Neural cell (in vitro differentiated cells): ENCODE results near the gene UQCRH. TPM values are rescaled to one million over a fixed set of nuclear protein-coding genes. Genes with fewer than 3 reads are reported as not detected.
"Not testable (repeated sequence)": the region's sequence is repeated elsewhere in the genome, so short reads cannot be mapped to it uniquely, and the experiment has no call there.

Experiments
- H2AFZ ChIP-seq: fragments of 200-600, 300-800 bp; sonication (generic), shearing (Covaris generic); 2 replicates; pipeline ENCODE4 v1.6.0; 2014; ENCODE audit warnings: low read depth, mild to moderate bottlenecking, antibody characterized with exemption, low read length, moderate library complexity
- H3F3A ChIP-seq: fragments of 200-600 bp; shearing (Covaris generic); 2 replicates; pipeline ENCODE4 v1.6.1; 2016; ENCODE audit warnings: mild to moderate bottlenecking, moderate library complexity, mixed read lengths, antibody characterized with exemption, low read length; ENCODE audit not compliant: insufficient read depth, poor library complexity, severe bottlenecking
- H3K27ac ChIP-seq: fragments of 200-600, 300-800 bp; sonication (generic), shearing (Covaris generic); 2 replicates; pipeline ENCODE4 v1.5.1; 2014; ENCODE audit warnings: mild to moderate bottlenecking, low read length, moderate library complexity
- H3K27me3 ChIP-seq: fragments of 300-800, 200-600 bp; sonication (generic), shearing (Covaris generic); 2 replicates; pipeline ENCODE4 v1.6.0; 2014; ENCODE audit warnings: mild to moderate bottlenecking, low read depth, low read length, moderate library complexity; ENCODE audit not compliant: insufficient read depth
- H3K36me3 ChIP-seq: fragments of 300-800, 200-600 bp; sonication (generic), shearing (Covaris generic); 2 replicates; pipeline ENCODE4 v1.5.1; 2014; ENCODE audit warnings: mild to moderate bottlenecking, antibody characterized with exemption, low read length, moderate library complexity; ENCODE audit not compliant: insufficient read depth
- H3K4me2 ChIP-seq: fragments of 300-800, 200-600 bp; sonication (generic), shearing (Covaris generic); 2 replicates; pipeline ENCODE4 v1.6.0; 2014; ENCODE audit warnings: mild to moderate bottlenecking, low read length
- H3K4me3 ChIP-seq: fragments of 300-800, 200-600 bp; sonication (generic), shearing (Covaris generic); 2 replicates; pipeline ENCODE4 v1.5.1; 2014; ENCODE audit warnings: mild to moderate bottlenecking, low read length, moderate library complexity
- H3K79me2 ChIP-seq: fragments of 200-600 bp; shearing (Covaris generic); replicated peaks from 2 replicates; pipeline ENCODE4 v1.6.0; 2014; ENCODE audit warnings: mild to moderate bottlenecking, low read length, moderate library complexity; ENCODE audit not compliant: insufficient read depth
- H3K9ac ChIP-seq: fragments of 300-800, 200-600 bp; sonication (generic), shearing (Covaris generic); 2 replicates; pipeline ENCODE4 v1.6.1; 2016; ENCODE audit warnings: mild to moderate bottlenecking, low read length, mixed read lengths
- H3K9me2 ChIP-seq: fragments of 200-600 bp; shearing (Covaris generic); 2 replicates; pipeline ENCODE4 v1.6.1; 2016; ENCODE audit warnings: mild to moderate bottlenecking, low read length, mixed read lengths; ENCODE audit not compliant: insufficient read depth
- H3K9me3 ChIP-seq: fragments of 200-600, 300-800 bp; sonication (generic), shearing (Covaris generic); 2 replicates; pipeline ENCODE4 v1.6.1; 2016; ENCODE audit warnings: mild to moderate bottlenecking, mixed run types, low read length, moderate library complexity, mixed read lengths
- H4K20me1 ChIP-seq: fragments of 200-600 bp; shearing (Covaris generic); 2 replicates; pipeline ENCODE4 v1.6.1; 2016; ENCODE audit warnings: mild to moderate bottlenecking, mixed run types; ENCODE audit not compliant: insufficient read depth
- EP300 ChIP-seq: fragments of 450-650 bp; conservative IDR thresholded peaks from 2 replicates; pipeline ENCODE4 v1.6.1; 2014; ENCODE audit warnings: antibody characterized with exemption, mild to moderate bottlenecking, moderate library complexity; ENCODE audit not compliant: poor library complexity, severe bottlenecking
- EZH2 ChIP-seq: fragments of 200-600, 300-800 bp; shearing (Covaris generic), sonication (generic); IDR thresholded peaks from 2 replicates; pipeline ENCODE4 v1.6.1; 2014; ENCODE audit warnings: antibody characterized with exemption, low read length, borderline replicate concordance, mild to moderate bottlenecking; ENCODE audit not compliant: insufficient read depth, poor library complexity, severe bottlenecking
- MXI1 ChIP-seq: fragments of 450-650 bp; conservative IDR thresholded peaks from 2 replicates; pipeline ENCODE4 v1.6.1; 2014; ENCODE audit warnings: antibody characterized with exemption, mild to moderate bottlenecking; ENCODE audit not compliant: poor library complexity, severe bottlenecking
- POLR2AphosphoS5 ChIP-seq: IDR thresholded peaks from 2 replicates; pipeline ENCODE4 v1.6.1; 2012
- RAD21 ChIP-seq: fragments of 450-650 bp; conservative IDR thresholded peaks from 2 replicates; pipeline ENCODE4 v1.6.1; 2014; ENCODE audit warnings: antibody characterized with exemption, mild to moderate bottlenecking, moderate library complexity
- SMC3 ChIP-seq: fragments of 450-650 bp; conservative IDR thresholded peaks from 2 replicates; pipeline ENCODE4 v1.6.1; 2014; ENCODE audit warnings: antibody characterized with exemption, mild to moderate bottlenecking, moderate library complexity; ENCODE audit not compliant: poor library complexity
- TAF1 ChIP-seq: IDR thresholded peaks from 2 replicates; pipeline ENCODE4 v1.6.1; 2012; ENCODE audit warnings: low read depth
- polyA plus RNA-seq: library from polyadenylated mRNA; depleted of rRNA; stranded (reverse); fragments of >200 nt; gene quantifications from 2 replicates; pipeline ENCODE4 v1.2.3, GENCODE V29; 2014
- TF ChIP-seq, protein P1 (sequence below): IDR thresholded peaks from 2 replicates; pipeline ENCODE4 v1.6.1; 2012; ENCODE audit warnings: borderline replicate concordance
- TF ChIP-seq, protein P2 (sequence below): fragments of 450-650 bp; IDR thresholded peaks from 2 replicates; pipeline ENCODE4 v1.5.1; 2014; ENCODE audit warnings: antibody characterized with exemption, mild to moderate bottlenecking, moderate library complexity; ENCODE audit not compliant: poor library complexity, severe bottlenecking

UQCRH gene
- polyA plus RNA-seq, 1 donor from 2014 or later: 1,272 TPM

DNA sequence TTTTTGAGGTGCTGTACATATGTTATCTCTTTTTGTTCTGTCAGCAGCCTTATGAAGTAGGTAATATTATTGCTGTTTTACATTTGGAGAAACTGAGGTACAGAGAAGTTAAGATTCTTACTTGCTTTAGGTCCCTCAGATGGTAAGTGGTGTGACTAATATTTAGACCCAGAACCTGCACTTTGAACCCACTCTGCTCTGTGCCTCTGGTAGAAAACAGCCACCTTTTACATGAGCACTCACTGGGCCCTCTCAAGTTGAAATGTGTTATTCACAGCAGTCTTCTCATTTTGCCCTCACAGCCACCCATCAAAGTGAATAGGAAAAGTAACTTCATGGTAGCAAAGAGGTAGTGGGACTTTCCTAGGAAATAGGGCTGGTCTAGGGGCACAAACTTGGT is 41.8 kb downstream of the UQCRH start:
- Histone ChIP-seq H3K9me3 (no peaks in the 10 kb centered on the region), H3K79me2 (no peaks in the 10 kb centered on the region), H3K9ac (no peak overlapping the region), H3K36me3 (no peaks in the 10 kb centered on the region), H2AFZ (no peak overlapping the region), H3F3A (no peaks in the 10 kb centered on the region), H3K9me2 (no peaks in the 10 kb centered on the region), H3K27ac (no peak overlapping the region), H4K20me1 (no peaks in the 10 kb centered on the region), H3K27me3 (no peaks in the 10 kb centered on the region), H3K4me2 (no peak overlapping the region), H3K4me3 (no peak overlapping the region)
- TF ChIP-seq EZH2: no peak

DNA sequence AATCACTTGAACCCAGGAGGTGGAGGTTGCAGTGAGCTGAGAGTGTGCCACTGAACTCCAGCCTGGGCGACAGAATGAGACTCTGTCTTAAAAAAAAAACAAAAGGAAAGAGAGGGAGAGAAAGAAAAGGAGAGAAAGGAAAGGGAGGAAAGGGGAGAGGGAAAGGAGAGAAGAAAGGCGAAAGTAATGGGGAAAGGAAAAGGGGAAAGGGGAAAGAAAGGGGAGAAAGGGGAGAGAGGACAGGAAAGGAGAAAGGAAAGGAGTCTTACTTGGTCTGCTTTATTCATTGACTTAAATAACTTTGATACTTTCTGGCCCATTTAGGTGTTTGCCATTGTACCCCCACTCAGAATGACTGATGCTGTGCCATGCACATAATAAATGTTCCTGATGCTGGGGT is 48.9 kb downstream of the UQCRH start:
- Histone ChIP-seq H3K9me2 (no peaks in the 10 kb centered on the region), H3K9me3 (no peaks in the 10 kb centered on the region), H3F3A (no peaks in the 10 kb centered on the region), H3K9ac (no peak overlapping the region), H4K20me1 (no peaks in the 10 kb centered on the region), H3K4me2 (no peak overlapping the region), H3K36me3 (peaks cover 4% of the 10 kb centered on the region), H3K27ac (no peak overlapping the region), H3K79me2 (no peaks in the 10 kb centered on the region), H2AFZ (no peak overlapping the region), H3K4me3 (no peak overlapping the region), H3K27me3 (no peaks in the 10 kb centered on the region)
- TF ChIP-seq POLR2AphosphoS5: no peak
- TF ChIP-seq TAF1: no peak
- TF ChIP-seq MXI1: no peak
- TF ChIP-seq, protein P1, sequence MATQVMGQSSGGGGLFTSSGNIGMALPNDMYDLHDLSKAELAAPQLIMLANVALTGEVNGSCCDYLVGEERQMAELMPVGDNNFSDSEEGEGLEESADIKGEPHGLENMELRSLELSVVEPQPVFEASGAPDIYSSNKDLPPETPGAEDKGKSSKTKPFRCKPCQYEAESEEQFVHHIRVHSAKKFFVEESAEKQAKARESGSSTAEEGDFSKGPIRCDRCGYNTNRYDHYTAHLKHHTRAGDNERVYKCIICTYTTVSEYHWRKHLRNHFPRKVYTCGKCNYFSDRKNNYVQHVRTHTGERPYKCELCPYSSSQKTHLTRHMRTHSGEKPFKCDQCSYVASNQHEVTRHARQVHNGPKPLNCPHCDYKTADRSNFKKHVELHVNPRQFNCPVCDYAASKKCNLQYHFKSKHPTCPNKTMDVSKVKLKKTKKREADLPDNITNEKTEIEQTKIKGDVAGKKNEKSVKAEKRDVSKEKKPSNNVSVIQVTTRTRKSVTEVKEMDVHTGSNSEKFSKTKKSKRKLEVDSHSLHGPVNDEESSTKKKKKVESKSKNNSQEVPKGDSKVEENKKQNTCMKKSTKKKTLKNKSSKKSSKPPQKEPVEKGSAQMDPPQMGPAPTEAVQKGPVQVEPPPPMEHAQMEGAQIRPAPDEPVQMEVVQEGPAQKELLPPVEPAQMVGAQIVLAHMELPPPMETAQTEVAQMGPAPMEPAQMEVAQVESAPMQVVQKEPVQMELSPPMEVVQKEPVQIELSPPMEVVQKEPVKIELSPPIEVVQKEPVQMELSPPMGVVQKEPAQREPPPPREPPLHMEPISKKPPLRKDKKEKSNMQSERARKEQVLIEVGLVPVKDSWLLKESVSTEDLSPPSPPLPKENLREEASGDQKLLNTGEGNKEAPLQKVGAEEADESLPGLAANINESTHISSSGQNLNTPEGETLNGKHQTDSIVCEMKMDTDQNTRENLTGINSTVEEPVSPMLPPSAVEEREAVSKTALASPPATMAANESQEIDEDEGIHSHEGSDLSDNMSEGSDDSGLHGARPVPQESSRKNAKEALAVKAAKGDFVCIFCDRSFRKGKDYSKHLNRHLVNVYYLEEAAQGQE: no peak
- TF ChIP-seq SMC3: no peak
- TF ChIP-seq, protein P2, sequence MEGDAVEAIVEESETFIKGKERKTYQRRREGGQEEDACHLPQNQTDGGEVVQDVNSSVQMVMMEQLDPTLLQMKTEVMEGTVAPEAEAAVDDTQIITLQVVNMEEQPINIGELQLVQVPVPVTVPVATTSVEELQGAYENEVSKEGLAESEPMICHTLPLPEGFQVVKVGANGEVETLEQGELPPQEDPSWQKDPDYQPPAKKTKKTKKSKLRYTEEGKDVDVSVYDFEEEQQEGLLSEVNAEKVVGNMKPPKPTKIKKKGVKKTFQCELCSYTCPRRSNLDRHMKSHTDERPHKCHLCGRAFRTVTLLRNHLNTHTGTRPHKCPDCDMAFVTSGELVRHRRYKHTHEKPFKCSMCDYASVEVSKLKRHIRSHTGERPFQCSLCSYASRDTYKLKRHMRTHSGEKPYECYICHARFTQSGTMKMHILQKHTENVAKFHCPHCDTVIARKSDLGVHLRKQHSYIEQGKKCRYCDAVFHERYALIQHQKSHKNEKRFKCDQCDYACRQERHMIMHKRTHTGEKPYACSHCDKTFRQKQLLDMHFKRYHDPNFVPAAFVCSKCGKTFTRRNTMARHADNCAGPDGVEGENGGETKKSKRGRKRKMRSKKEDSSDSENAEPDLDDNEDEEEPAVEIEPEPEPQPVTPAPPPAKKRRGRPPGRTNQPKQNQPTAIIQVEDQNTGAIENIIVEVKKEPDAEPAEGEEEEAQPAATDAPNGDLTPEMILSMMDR: no peak
- TF ChIP-seq EZH2: no peak
- TF ChIP-seq EP300: no peak
- TF ChIP-seq RAD21: no peak

DNA sequence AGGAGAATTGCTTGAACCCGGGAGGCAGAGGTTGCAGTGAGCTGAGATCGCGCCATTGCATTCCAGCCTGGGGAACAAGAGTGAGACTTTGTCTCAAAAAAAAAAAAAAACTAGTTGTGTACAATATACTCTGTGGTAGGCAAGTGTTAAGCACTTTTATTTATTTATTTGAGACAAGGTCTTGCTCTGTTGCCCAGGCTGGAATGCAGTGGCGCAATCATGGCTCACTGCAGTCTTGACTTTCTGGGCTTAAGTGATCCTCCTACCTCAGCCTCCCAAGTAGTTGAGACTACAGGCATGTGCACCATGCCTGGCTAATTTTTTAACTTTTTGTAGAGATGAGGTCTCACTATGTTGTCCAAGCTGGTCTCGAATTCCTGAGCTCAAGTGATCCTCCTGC is 52.4 kb downstream of the UQCRH start:
- H3K27ac ChIP-seq, H3K27me3 ChIP-seq, H3K4me2 ChIP-seq, H3K4me3 ChIP-seq, H3K9ac ChIP-seq, H3F3A ChIP-seq, H3K36me3 ChIP-seq, H3K9me2 ChIP-seq, H4K20me1 ChIP-seq, H2AFZ ChIP-seq, H3K9me3 ChIP-seq, H3K79me2 ChIP-seq: not testable (repeated sequence)
